HUDEP-2 (cell line): Measurements from ENCODE around the gene TNFRSF12A.
"Not testable (repeated sequence)": the region's sequence is repeated elsewhere in the genome, so short reads cannot be mapped to it uniquely, and the experiment has no call there.

Experiments used
- DNase-seq, 76 experiments: peaks; one replicate each; lab custom pipeline; 2025; ENCODE audit not compliant: unreplicated experiment in 76 of 76; lab: John Stamatoyannopoulos, UW

TNFRSF12A gene

GRCh38 chr16:3044708-3045107 lies 24.5 kb downstream of the TNFRSF12A start:
- DNase-seq, result no peak

- DNase-seq, result no peak
Measured at GRCh38 chr16:3045758-3046640, 25.8 kb downstream of the TNFRSF12A start, which contains the start of gene MMP25. MMP25 (plus strand) TSS chr16:3046561; CDS start chr16:3046918, 357 bp downstream.

GRCh38 chr16:3046641-3047386 lies 26.6 kb downstream of the TNFRSF12A start:
- no peak for DNase-seq

GRCh38 chr16:3047387-3047720 lies 27.2 kb downstream of the TNFRSF12A start:
- DNase-seq, result no peak

- no peak for DNase-seq
Measured at GRCh38 chr16:3049921-3050481, 29.8 kb downstream of the TNFRSF12A start.

- no peak for DNase-seq
Measured at GRCh38 chr16:3050487-3050886, 30.3 kb downstream of the TNFRSF12A start.

GRCh38 chr16:3051009-3051408 lies 30.8 kb downstream of the TNFRSF12A start:
- DNase-seq, result no peak

- DNase-seq, result no peak
Measured at GRCh38 chr16:3051494-3051893, 31.3 kb downstream of the TNFRSF12A start.

GRCh38 chr16:3052571-3053329 lies 32.6 kb downstream of the TNFRSF12A start:
- DNase-seq, result not testable (repeated sequence)

GRCh38 chr16:3053330-3053710 lies 33.2 kb downstream of the TNFRSF12A start:
- DNase-seq, result not testable (repeated sequence)

- DNase-seq, result no peak
Measured at GRCh38 chr16:3054965-3055733, 35.0 kb downstream of the TNFRSF12A start.

- not testable (repeated sequence) for DNase-seq
Measured at GRCh38 chr16:3055734-3056115, 35.6 kb downstream of the TNFRSF12A start.

- DNase-seq, result no peak
Measured at GRCh38 chr16:3056336-3057180, 36.4 kb downstream of the TNFRSF12A start.

- no peak for DNase-seq
Measured at GRCh38 chr16:3057181-3058138, 37.3 kb downstream of the TNFRSF12A start.

GRCh38 chr16:3058139-3059030 lies 38.2 kb downstream of the TNFRSF12A start:
- DNase-seq, result peak in 11 of 76 experiments; percentile 5 to 44 (median 16)

- DNase-seq, result peak in 68 of 76 experiments; percentile 8 to 84 (median 62)
Measured at GRCh38 chr16:3059041-3059722, 39.0 kb downstream of the TNFRSF12A start.
